Spleen (tissue), 7 donors: ENCODE data around the gene DUXA.

Experiments used
- POLR2A ChIP-seq, 3 donors: fragments of 450-650 bp; IDR thresholded peaks; one replicate each; pipeline ENCODE4 v1.5.1; 2017; ENCODE audit warnings: antibody characterized with exemption in 3 of 3, mild to moderate bottlenecking in 1 of 3
- POLR2AphosphoS5 ChIP-seq, 3 donors: sonication (generic); formaldehyde crosslinking; IDR thresholded peaks; one replicate each; pipeline ENCODE4 v1.5.1; 2017; ENCODE audit warnings: antibody characterized with exemption in 3 of 3
- TF ChIP-seq, protein P1 (sequence below), 11 experiments: fragments of 200-600 bp in 7 of 11; fragments of 450-650 bp in 4 of 11; sonication (generic) in 4 of 11; IDR thresholded peaks in 8 of 11; conservative IDR thresholded peaks in 3 of 11; 1 replicate in 7 of 11; 2 replicates in 4 of 11; pipeline versions ENCODE4 v1.4.0 to v1.8.0; 2016 to 2021; ENCODE audit warnings: antibody characterized with exemption in 11 of 11, inconsistent platforms in 4 of 11, mild to moderate bottlenecking in 1 of 11
- donor health status: DM: no; HTN: no; CAD: no; lungs with moderate emphysema.
- donor health status: DM: no; HTN: no; CAD: no.
- donor health status: DM: no; HTN: no; CAD: no.

DNA sequence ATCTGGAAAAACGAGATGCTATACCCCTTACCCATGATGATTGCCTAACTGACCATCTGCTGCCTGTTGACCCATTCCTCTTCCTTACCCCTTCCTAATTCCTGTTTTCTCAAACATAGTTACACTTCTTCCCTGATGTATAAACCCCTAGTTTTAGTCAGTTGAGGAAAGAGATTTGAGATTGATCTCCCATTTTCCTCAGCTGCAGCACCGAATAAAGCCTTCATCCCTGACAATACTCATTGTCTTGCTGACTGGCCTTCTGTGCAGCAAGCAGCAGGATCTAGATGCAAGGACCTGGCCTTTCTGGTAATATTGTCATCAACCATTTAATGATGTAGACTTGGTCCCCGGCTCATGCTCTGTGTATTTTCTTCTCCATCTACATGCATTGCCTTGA is 23.0 kb upstream of the DUXA start:
- TF ChIP-seq, protein P1, sequence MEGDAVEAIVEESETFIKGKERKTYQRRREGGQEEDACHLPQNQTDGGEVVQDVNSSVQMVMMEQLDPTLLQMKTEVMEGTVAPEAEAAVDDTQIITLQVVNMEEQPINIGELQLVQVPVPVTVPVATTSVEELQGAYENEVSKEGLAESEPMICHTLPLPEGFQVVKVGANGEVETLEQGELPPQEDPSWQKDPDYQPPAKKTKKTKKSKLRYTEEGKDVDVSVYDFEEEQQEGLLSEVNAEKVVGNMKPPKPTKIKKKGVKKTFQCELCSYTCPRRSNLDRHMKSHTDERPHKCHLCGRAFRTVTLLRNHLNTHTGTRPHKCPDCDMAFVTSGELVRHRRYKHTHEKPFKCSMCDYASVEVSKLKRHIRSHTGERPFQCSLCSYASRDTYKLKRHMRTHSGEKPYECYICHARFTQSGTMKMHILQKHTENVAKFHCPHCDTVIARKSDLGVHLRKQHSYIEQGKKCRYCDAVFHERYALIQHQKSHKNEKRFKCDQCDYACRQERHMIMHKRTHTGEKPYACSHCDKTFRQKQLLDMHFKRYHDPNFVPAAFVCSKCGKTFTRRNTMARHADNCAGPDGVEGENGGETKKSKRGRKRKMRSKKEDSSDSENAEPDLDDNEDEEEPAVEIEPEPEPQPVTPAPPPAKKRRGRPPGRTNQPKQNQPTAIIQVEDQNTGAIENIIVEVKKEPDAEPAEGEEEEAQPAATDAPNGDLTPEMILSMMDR (IDR thresholded peaks at IDR 0.05 in 8 of 11, conservative IDR thresholded peaks at IDR 0.05 in 3 of 11) = no peak
- no peak for TF ChIP-seq POLR2AphosphoS5 (IDR thresholded peaks at IDR 0.05)
- no peak for TF ChIP-seq POLR2A (IDR thresholded peaks at IDR 0.05)
